ENCODE results near the gene MTF1. TPM values are rescaled to one million over a fixed set of nuclear protein-coding genes. Genes with fewer than 3 reads are reported as not detected.

MTF1 gene
- total RNA-seq, 2 donors from 2014 or later = 2.3 to 4.8 TPM

GRCh38 chr1:37822906-37823815, 36.2 kb downstream of the MTF1 start:
- no peaks in the 10 kb centered on the region for H3K4me1 ChIP-seq
- H3K27ac ChIP-seq = no peak overlapping the region
- peaks cover 45% of the 10 kb centered on the region for H3K36me3 ChIP-seq
- TF ChIP-seq CTCF (IDR thresholded peaks at IDR 0.05) = no peak
- H3K27me3 ChIP-seq = no peaks in the 10 kb centered on the region
- DNase-seq (ENCODE audit: low spot score) = no peak
- no peak overlapping the region for H3K4me3 ChIP-seq
- no peaks in the 10 kb centered on the region for H3K9me3 ChIP-seq

- no peak overlapping the region for H3K4me3 ChIP-seq
- TF ChIP-seq CTCF (IDR thresholded peaks at IDR 0.05) = no peak
- H3K9me3 ChIP-seq = no peaks in the 10 kb centered on the region
- DNase-seq (ENCODE audit: low spot score) = no peak
- H3K27ac ChIP-seq = no peak overlapping the region
- no peaks in the 10 kb centered on the region for H3K4me1 ChIP-seq
- H3K27me3 ChIP-seq = no peaks in the 10 kb centered on the region
- H3K36me3 ChIP-seq = peaks cover 56% of the 10 kb centered on the region
Measured at GRCh38 chr1:37821481-37821880, 37.9 kb downstream of the MTF1 start.

GRCh38 chr1:37817481-37817880, 41.9 kb downstream of the MTF1 start:
- Histone ChIP-seq H3K9me3 (no peaks in the 10 kb centered on the region), H3K36me3 (peaks cover 59% of the 10 kb centered on the region), H3K4me1 (no peaks in the 10 kb centered on the region), H3K4me3 (no peak overlapping the region), H3K27ac (no peak overlapping the region), H3K27me3 (no peaks in the 10 kb centered on the region)
- DNase-seq (ENCODE audit: low spot score) = no peak
- no peak for TF ChIP-seq CTCF (IDR thresholded peaks at IDR 0.05)

GRCh38 chr1:37814252-37814651, 45.1 kb downstream of the MTF1 start:
- no peak overlapping the region for H3K4me3 ChIP-seq
- no peaks in the 10 kb centered on the region for H3K9me3 ChIP-seq
- peaks cover 32% of the 10 kb centered on the region for H3K36me3 ChIP-seq
- H3K4me1 ChIP-seq = peaks cover 0 to 5% of the 10 kb centered on the region in 2 donors
- no peak for TF ChIP-seq CTCF (IDR thresholded peaks at IDR 0.05)
- DNase-seq (ENCODE audit: low spot score) = no peak
- no peaks in the 10 kb centered on the region for H3K27me3 ChIP-seq
- H3K27ac ChIP-seq = no peak overlapping the region

- Histone ChIP-seq H3K27ac (no peak overlapping the region), H3K4me1 (peaks cover 0 to 11% of the 10 kb centered on the region in 2 donors), H3K4me3 (no peak overlapping the region), H3K27me3 (no peaks in the 10 kb centered on the region), H3K9me3 (no peaks in the 10 kb centered on the region), H3K36me3 (peaks cover 26% of the 10 kb centered on the region)
- TF ChIP-seq CTCF (IDR thresholded peaks at IDR 0.05) = no peak
- DNase-seq (ENCODE audit: low spot score) = no peak
Measured at GRCh38 chr1:37813529-37814145, 45.8 kb downstream of the MTF1 start.

Measured in right atrium auricular region (tissue), 2 donors.